NCI-H2107 treated with DMSO at 0.1 percent for 48 hours (cell line): ENCODE measurements around the gene GET4.

Experiments used
- DNase-seq: peaks from one replicate; lab custom pipeline; 2025; ENCODE audit not compliant: unreplicated experiment; lab: John Stamatoyannopoulos, UW

GET4 gene

GRCh38 chr7:898855-899681, 22.7 kb downstream of the GET4 start:
- no peak for DNase-seq

GRCh38 chr7:899806-900205, 23.5 kb downstream of the GET4 start:
- DNase-seq = no peak

- no peak for DNase-seq
Observed at GRCh38 chr7:900331-901040, 24.1 kb downstream of the GET4 start.

- DNase-seq = no peak
Observed at GRCh38 chr7:901041-901387, 24.7 kb downstream of the GET4 start.

GRCh38 chr7:901388-902154, 25.2 kb downstream of the GET4 start:
- no peak for DNase-seq

- DNase-seq = no peak
Observed at GRCh38 chr7:902996-903395, 26.6 kb downstream of the GET4 start.

- DNase-seq = no peak
Observed at GRCh38 chr7:903921-904755, 27.8 kb downstream of the GET4 start.

- no peak for DNase-seq
Observed at GRCh38 chr7:904847-905246, 28.5 kb downstream of the GET4 start.

GRCh38 chr7:906776-907157, 30.4 kb downstream of the GET4 start:
- DNase-seq = no peak

GRCh38 chr7:907158-907980, 31.0 kb downstream of the GET4 start:
- DNase-seq = no peak

GRCh38 chr7:908159-908581, 31.8 kb downstream of the GET4 start:
- no peak for DNase-seq

GRCh38 chr7:908591-909357, 32.4 kb downstream of the GET4 start:
- DNase-seq = peak; percentile 14

GRCh38 chr7:909358-910329, 33.3 kb downstream of the GET4 start:
- no peak for DNase-seq

- no peak for DNase-seq
Observed at GRCh38 chr7:910441-910861, 34.1 kb downstream of the GET4 start.

- no peak for DNase-seq
Observed at GRCh38 chr7:910931-911431, 34.6 kb downstream of the GET4 start.

- DNase-seq = no peak
Observed at GRCh38 chr7:911791-912480, 35.6 kb downstream of the GET4 start.

GRCh38 chr7:913736-914520, 37.6 kb downstream of the GET4 start:
- peak; percentile 9 for DNase-seq
